A549 (cell line): ENCODE data around the gene CHAMP1. TPM values are rescaled to one million over a fixed set of nuclear protein-coding genes. Genes with fewer than 3 reads are reported as not detected.
"Not testable (repeated sequence)": the region's sequence is repeated elsewhere in the genome, so short reads cannot be mapped to it uniquely, and the experiment has no call there.

Experiments
- ATAC-seq, 2 experiments: fragments of 200-7000 bp in 1 of 2; fragments of >200 bp in 1 of 2; cut with Nextera tagmentation in 1 of 2; cut with Tn5 transposase in 1 of 2; 3 replicates each; pipeline versions ENCODE4 v1.8.0 to v1.9.1; 2018 to 2020; ENCODE audit warnings: mild to moderate bottlenecking in 1 of 2, moderate library complexity in 1 of 2
- CTCF ChIA-PET: fragments of 300-600 bp; sonication (Branson Sonifier 250); formaldehyde crosslinking; extraction: SDS; loops from one replicate; lab custom pipeline; 2021; ENCODE audit warnings: antibody characterized with exemption, inconsistent platforms; lab: Yijun Ruan, JAX
- POLR2A ChIA-PET: fragments of 350-600 bp; formaldehyde crosslinking; extraction: SDS; loops from one replicate; lab custom pipeline; 2021; ENCODE audit warnings: antibody characterized with exemption, inconsistent platforms; lab: Yijun Ruan, JAX
- DNase-seq, 2 experiments: peaks; one replicate each; pipeline versions ENCODE4 v3.0.0 to v3.0.0-alpha.2; 2011 to 2016; ENCODE audit warnings: low read depth in 1 of 2, low spot score in 1 of 2
- FAIRE-seq: peaks from 2 replicates; lab custom pipeline; 2011; peaks lifted over from hg19 to GRCh38; lab: Jason Lieb, UNC
- H3K27ac ChIP-seq, 2 experiments: fragments of >200 bp; sonication (Bioruptor Twin); formaldehyde crosslinking; 3 replicates each; pipeline ENCODE4 v1.5.1; 2016 to 2017
- H3K4me1 ChIP-seq: fragments of >200 bp; sonication (Bioruptor Twin); formaldehyde crosslinking; 3 replicates; pipeline ENCODE4 v1.6.1; 2016
- H3K4me2 ChIP-seq: fragments of >200 bp; sonication (Bioruptor Twin); formaldehyde crosslinking; 3 replicates; pipeline ENCODE4 v1.6.1; 2016
- H3K4me3 ChIP-seq: fragments of >200 bp; sonication (Bioruptor Twin); formaldehyde crosslinking; 3 replicates; pipeline ENCODE4 v1.5.1; 2016
- H3K9me3 ChIP-seq: fragments of >200 bp; sonication (Bioruptor Twin); formaldehyde crosslinking; 3 replicates; pipeline ENCODE4 v1.6.1; 2016
- BHLHE40 ChIP-seq: IDR thresholded peaks from 2 replicates; pipeline ENCODE4 v1.6.1; 2012; ENCODE audit warnings: low read depth, low read length, inconsistent platforms
- CBX2 ChIP-seq: fragments of 200-600 bp; sonication (generic); IDR thresholded peaks from 2 replicates; pipeline ENCODE4 v1.6.1; 2016; ENCODE audit warnings: low read depth, mild to moderate bottlenecking, borderline replicate concordance
- EHMT2 ChIP-seq: fragments of 200-600 bp; sonication (generic); IDR thresholded peaks from 2 replicates; pipeline ENCODE4 v1.6.1; 2016; ENCODE audit warnings: antibody characterized with exemption, low read depth, mild to moderate bottlenecking, moderate library complexity
- FOXS1 ChIP-seq: fragments of 250-450 bp; sonication (Bioruptor Pico); IDR thresholded peaks from 2 replicates; pipeline ENCODE4 v1.5.0; 2020; ENCODE audit warnings: mild to moderate bottlenecking, moderate library complexity
- HOXB13 ChIP-seq: fragments of 250-450 bp; sonication (Bioruptor Pico); IDR thresholded peaks from 2 replicates; pipeline ENCODE4 v1.5.0; 2020; ENCODE audit warnings: low read depth, mild to moderate bottlenecking, moderate library complexity
- HOXB5 ChIP-seq: fragments of 250-450 bp; sonication (Bioruptor Pico); IDR thresholded peaks from 2 replicates; pipeline ENCODE4 v1.5.0; 2020; ENCODE audit warnings: mild to moderate bottlenecking, moderate library complexity
- MAFK ChIP-seq: fragments of 450-650 bp; IDR thresholded peaks from 2 replicates; pipeline ENCODE4 v1.6.1; 2014; ENCODE audit not compliant: partially characterized antibody
- MYC ChIP-seq: IDR thresholded peaks from 2 replicates; pipeline ENCODE4 v1.6.1; 2012; ENCODE audit warnings: mild to moderate bottlenecking, inconsistent platforms, low read length, improper control_type of control experiment, borderline replicate concordance
- RAD21 ChIP-seq, 2 experiments: fragments of >200 bp in 1 of 2; sonication (Bioruptor Twin) in 1 of 2; formaldehyde crosslinking in 1 of 2; IDR thresholded peaks in 1 of 2; conservative IDR thresholded peaks in 1 of 2; 2 replicates in 1 of 2; 3 replicates in 1 of 2; pipeline ENCODE4 v1.6.1; 2012 to 2018; ENCODE audit warnings: inconsistent platforms in 1 of 2
- RARB ChIP-seq: fragments of 250-450 bp; sonication (Bioruptor Pico); IDR thresholded peaks from 2 replicates; pipeline ENCODE4 v1.8.0; 2021; ENCODE audit warnings: mild to moderate bottlenecking, moderate library complexity
- RNF2 ChIP-seq: fragments of 200-600 bp; sonication (generic); IDR thresholded peaks from 2 replicates; pipeline ENCODE4 v1.6.1; 2016; ENCODE audit warnings: low read depth, mild to moderate bottlenecking, antibody characterized with exemption, moderate library complexity, borderline replicate concordance
- SMC3 ChIP-seq: fragments of >200 bp; sonication (Bioruptor Twin); formaldehyde crosslinking; IDR thresholded peaks from 3 replicates; pipeline ENCODE4 v1.6.1; 2018; ENCODE audit warnings: inconsistent platforms
- WGBS: methylation state at CpG from one replicate; pipeline ENCODE4 v1.1.6; 2017; ENCODE audit errors: missing lambda C conversion rate; 5-methylcytosine and 5-hydroxymethylcytosine counted together
- polyA plus RNA-seq, 4 experiments: library from polyadenylated mRNA; depleted of rRNA in 3 of 4; stranded (reverse); fragments of >200 nt; fragmentation: RNase III in 1 of 4; extraction: RNeasy Plus Mini Kit Qiagen cat#74134 plus additional on column Dnase treatment in 1 of 4; gene quantifications; 2 replicates in 3 of 4; 3 replicates in 1 of 4; pipeline ENCODE4 v1.2.3, GENCODE V29; 2011 to 2017
- TF ChIP-seq, protein P1 (sequence below): fragments of >200 bp; sonication (Bioruptor Twin); formaldehyde crosslinking; IDR thresholded peaks from 3 replicates; pipeline ENCODE4 v1.5.1; 2016
- TF ChIP-seq, protein P2 (sequence below): fragments of >200 bp; sonication (Bioruptor Twin); formaldehyde crosslinking; IDR thresholded peaks from 2 replicates; pipeline ENCODE4 v1.6.1; 2016
- TF ChIP-seq, protein P3 (sequence below): fragments of >200 bp; sonication (Bioruptor Twin); formaldehyde crosslinking; IDR thresholded peaks from 3 replicates; pipeline ENCODE4 v1.6.1; 2016
- TF ChIP-seq, protein P4 (sequence below): fragments of 250-450 bp; sonication (Bioruptor Pico); IDR thresholded peaks from 2 replicates; pipeline ENCODE4 v1.5.0; 2021; ENCODE audit warnings: mild to moderate bottlenecking, moderate library complexity, borderline replicate concordance
- TF ChIP-seq, protein P5 (sequence below): fragments of 150-350 bp; IDR thresholded peaks from 2 replicates; pipeline ENCODE4 v1.6.1; 2014; ENCODE audit warnings: low read depth, mild to moderate bottlenecking, low read length

The CHAMP1 gene
- polyA plus RNA-seq, 2 of the 4 experiments (the other 2 are of a cell fraction): 18.0 to 40.8 TPM

DNA sequence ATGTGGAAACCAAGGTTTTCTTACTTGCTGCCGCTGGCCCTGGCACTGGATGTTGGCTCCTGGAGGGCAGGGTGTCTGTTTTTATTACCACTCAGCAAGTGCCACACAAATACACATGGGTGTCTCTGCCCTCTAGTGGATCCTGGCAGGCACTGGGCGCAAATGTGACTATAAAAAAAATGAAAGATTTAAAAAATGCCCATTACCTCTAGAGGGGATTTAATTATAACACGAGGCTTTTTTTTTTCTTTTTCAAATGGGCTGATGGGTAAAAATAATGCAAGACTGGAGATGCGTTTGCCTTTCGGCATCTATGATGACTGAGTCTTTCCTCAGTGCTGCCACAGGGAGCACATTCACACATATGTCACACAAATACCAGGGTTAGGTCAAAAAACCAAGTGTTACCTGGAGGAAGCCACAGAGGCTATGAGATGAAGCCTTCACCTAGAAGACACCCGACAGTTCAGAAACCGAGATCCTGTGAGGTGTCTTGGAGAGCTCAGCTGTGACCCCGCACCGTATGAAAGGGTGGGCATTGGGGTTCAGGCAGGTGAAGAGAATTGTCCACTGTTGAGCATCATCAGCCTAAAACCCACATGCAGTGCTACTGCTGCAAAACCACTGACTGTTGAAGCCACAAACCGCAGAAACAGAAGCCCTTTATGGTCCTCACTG, 25.7 kb downstream of the CHAMP1 start:
- H3K4me2 ChIP-seq: peak overlapping the region; percentile 31; the same call in 1 of the 3 replicates
- no peak overlapping the region for H3K27ac ChIP-seq
- DNase-seq (peak; percentile 32 to 59), ATAC-seq (peak; percentile 70 to 73; a peak in 5 of 6 replicates), FAIRE-seq (no peak)
- H3K4me3 ChIP-seq: no peak overlapping the region
- POLR2A ChIA-PET: no interaction called here
- 0 out of 3 replicates have a peak, but pooled peaks cover 3% of the 10 kb centered on the region for H3K4me1 ChIP-seq
- TF ChIP-seq MAFK: peak; percentile 3
- peak; percentile 54 for TF ChIP-seq SMC3
- TF ChIP-seq RARB (CRISPR knock-in tag): no peak
- TF ChIP-seq, protein P1, sequence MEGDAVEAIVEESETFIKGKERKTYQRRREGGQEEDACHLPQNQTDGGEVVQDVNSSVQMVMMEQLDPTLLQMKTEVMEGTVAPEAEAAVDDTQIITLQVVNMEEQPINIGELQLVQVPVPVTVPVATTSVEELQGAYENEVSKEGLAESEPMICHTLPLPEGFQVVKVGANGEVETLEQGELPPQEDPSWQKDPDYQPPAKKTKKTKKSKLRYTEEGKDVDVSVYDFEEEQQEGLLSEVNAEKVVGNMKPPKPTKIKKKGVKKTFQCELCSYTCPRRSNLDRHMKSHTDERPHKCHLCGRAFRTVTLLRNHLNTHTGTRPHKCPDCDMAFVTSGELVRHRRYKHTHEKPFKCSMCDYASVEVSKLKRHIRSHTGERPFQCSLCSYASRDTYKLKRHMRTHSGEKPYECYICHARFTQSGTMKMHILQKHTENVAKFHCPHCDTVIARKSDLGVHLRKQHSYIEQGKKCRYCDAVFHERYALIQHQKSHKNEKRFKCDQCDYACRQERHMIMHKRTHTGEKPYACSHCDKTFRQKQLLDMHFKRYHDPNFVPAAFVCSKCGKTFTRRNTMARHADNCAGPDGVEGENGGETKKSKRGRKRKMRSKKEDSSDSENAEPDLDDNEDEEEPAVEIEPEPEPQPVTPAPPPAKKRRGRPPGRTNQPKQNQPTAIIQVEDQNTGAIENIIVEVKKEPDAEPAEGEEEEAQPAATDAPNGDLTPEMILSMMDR: peak; percentile 64
- TF ChIP-seq MYC: no peak
- TF ChIP-seq RNF2: no peak
- TF ChIP-seq CBX2: no peak
- TF ChIP-seq RAD21 (conservative IDR thresholded peaks at IDR 0.05 in 1 of 2, IDR thresholded peaks at IDR 0.05 in 1 of 2): peak; percentile 61 to 74
- whole genome bisulfite sequencing: 22% methylated on average over 9 of the region's 10 CpGs
- CTCF ChIA-PET: interaction anchor here (0.6 to 2.0 kb wide), 10 partner anchors 9 to 102 kb away, joined by 3 to 8 read pairs (median 4); no protein-coding TSS in a partner anchor
- H3K9me3 ChIP-seq: no peaks in the 10 kb centered on the region

DNA sequence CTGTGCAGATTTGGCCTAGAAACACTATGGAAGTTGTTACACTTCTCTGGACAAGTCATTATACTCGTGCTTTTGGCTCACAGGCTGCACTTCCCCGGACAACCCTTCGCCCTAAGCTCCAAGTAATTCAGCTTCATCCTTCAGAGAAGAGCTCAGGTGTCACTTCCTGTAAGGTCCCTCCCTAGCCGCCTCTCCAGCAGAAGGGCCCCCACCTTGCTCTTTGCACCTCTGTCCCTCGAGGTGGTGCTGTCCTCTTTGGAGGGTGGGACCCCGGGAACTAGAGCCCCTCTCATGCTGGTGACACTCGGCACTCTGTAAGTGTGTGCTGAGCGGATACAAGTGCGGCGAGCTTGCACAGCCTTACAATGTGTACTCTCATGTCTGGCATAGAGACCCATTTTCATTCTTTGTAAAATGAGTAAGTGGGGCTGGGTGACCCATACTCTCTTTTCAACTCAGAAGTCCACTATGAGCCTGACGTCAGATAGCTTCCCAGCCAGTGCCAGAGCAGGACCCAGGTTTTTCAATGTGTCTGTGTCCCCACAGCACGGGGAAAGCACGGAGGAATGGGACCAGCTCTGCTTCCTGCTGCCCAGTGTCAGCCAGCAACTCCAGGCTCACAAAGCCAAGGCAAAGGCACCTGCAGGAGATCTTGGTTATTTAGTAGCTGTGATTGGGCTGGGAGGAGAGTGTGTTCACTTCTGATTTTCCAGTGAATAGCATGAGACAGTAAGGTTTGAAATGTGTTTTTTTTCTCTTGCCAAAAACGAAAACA, 26.9 kb downstream of the CHAMP1 start:
- DNase-seq (no peak), ATAC-seq (no peak), FAIRE-seq (no peak)
- no peak overlapping the region for H3K27ac ChIP-seq
- no peak overlapping the region for H3K4me3 ChIP-seq
- WGBS: 55% methylated on average over 14 of the region's 14 CpGs
- CTCF ChIA-PET: interaction anchor here (0.8 to 2.0 kb wide), 7 partner anchors 8 to 47 kb away, joined by 3 to 8 read pairs (median 4); no protein-coding TSS in a partner anchor
- H3K4me2 ChIP-seq: no peak overlapping the region
- POLR2A ChIA-PET: no interaction called here
- H3K4me1 ChIP-seq: 0 out of 3 replicates have a peak, but pooled peaks cover 3% of the 10 kb centered on the region
- H3K9me3 ChIP-seq: no peaks in the 10 kb centered on the region
- TF ChIP-seq EHMT2: no peak
- TF ChIP-seq, protein P2, sequence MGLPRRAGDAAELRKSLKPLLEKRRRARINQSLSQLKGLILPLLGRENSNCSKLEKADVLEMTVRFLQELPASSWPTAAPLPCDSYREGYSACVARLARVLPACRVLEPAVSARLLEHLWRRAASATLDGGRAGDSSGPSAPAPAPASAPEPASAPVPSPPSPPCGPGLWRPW: no peak
- no peak for TF ChIP-seq RNF2
- TF ChIP-seq, protein P3, sequence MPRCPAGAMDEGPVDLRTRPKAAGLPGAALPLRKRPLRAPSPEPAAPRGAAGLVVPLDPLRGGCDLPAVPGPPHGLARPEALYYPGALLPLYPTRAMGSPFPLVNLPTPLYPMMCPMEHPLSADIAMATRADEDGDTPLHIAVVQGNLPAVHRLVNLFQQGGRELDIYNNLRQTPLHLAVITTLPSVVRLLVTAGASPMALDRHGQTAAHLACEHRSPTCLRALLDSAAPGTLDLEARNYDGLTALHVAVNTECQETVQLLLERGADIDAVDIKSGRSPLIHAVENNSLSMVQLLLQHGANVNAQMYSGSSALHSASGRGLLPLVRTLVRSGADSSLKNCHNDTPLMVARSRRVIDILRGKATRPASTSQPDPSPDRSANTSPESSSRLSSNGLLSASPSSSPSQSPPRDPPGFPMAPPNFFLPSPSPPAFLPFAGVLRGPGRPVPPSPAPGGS: no peak
- no peak for TF ChIP-seq HOXB5
- no peak for TF ChIP-seq BHLHE40
- TF ChIP-seq, protein P1: no peak
- TF ChIP-seq FOXS1: no peak
- TF ChIP-seq, protein P4, sequence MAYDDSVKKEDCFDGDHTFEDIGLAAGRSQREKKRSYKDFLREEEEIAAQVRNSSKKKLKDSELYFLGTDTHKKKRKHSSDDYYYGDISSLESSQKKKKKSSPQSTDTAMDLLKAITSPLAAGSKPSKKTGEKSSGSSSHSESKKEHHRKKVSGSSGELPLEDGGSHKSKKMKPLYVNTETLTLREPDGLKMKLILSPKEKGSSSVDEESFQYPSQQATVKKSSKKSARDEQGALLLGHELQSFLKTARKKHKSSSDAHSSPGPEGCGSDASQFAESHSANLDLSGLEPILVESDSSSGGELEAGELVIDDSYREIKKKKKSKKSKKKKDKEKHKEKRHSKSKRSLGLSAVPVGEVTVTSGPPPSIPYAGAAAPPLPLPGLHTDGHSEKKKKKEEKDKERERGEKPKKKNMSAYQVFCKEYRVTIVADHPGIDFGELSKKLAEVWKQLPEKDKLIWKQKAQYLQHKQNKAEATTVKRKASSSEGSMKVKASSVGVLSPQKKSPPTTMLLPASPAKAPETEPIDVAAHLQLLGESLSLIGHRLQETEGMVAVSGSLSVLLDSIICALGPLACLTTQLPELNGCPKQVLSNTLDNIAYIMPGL (CRISPR knock-in tag): no peak
- TF ChIP-seq HOXB13 (CRISPR knock-in tag): no peak
- TF ChIP-seq RARB (CRISPR knock-in tag): no peak
- TF ChIP-seq, protein P5, sequence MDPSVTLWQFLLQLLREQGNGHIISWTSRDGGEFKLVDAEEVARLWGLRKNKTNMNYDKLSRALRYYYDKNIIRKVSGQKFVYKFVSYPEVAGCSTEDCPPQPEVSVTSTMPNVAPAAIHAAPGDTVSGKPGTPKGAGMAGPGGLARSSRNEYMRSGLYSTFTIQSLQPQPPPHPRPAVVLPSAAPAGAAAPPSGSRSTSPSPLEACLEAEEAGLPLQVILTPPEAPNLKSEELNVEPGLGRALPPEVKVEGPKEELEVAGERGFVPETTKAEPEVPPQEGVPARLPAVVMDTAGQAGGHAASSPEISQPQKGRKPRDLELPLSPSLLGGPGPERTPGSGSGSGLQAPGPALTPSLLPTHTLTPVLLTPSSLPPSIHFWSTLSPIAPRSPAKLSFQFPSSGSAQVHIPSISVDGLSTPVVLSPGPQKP: no peak

DNA sequence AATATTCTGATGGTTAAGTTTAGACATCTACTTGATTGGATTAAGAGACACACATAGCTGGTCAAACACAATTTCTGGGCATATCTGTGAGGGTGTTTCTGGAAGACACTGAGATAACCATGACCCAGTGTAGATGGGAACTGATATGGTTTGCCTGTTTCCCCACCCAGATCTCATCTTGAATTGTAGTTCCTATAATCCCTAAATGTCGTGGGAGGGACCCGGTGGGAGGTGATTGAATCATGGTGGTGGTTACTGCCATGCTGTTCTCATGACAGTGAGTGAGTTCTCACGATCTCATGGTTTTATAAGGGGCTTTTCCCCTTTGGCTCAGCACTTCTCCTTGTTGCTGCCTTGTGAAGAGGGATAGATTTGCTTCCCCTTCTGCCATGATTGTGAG, 33.0 kb downstream of the CHAMP1 start:
- CTCF ChIA-PET, H3K27ac ChIP-seq, POLR2A ChIA-PET, H3K4me1 ChIP-seq, DNase-seq, H3K4me3 ChIP-seq, FAIRE-seq, H3K9me3 ChIP-seq, ATAC-seq, H3K4me2 ChIP-seq: not testable (repeated sequence)
- WGBS: 11% methylated on average over 3 of the region's 3 CpGs

DNA sequence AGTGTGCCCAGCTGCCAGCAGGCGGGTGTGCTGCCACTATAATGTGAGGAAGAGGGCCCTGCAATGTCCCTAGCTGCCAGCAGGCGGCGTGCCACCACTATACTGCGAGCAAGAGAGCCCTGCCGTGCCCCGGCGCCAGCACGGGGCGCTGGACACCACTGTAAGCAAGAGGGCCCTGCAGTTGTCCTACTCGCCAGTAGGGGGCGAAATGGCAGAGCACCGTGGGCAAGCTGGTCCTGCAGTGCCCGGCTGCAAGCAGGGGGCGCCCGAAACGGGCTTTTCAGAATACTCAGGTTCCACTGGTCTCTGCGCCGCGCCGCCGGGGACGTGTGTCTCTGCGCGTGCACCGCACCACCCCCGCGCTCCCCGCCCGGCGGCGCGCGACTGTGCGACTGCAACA, 38.5 kb downstream of the CHAMP1 start:
- H3K4me3 ChIP-seq, H3K4me2 ChIP-seq, CTCF ChIA-PET, ATAC-seq, FAIRE-seq, H3K9me3 ChIP-seq, H3K4me1 ChIP-seq, H3K27ac ChIP-seq, POLR2A ChIA-PET: not testable (repeated sequence)
- WGBS: 91% methylated on average over 15 of the region's 34 CpGs
- DNase-seq: peak in 1 of 2 experiments; percentile 81
